ENCODE results near the gene DENND1A.

- TF ChIP-seq, protein P1, sequence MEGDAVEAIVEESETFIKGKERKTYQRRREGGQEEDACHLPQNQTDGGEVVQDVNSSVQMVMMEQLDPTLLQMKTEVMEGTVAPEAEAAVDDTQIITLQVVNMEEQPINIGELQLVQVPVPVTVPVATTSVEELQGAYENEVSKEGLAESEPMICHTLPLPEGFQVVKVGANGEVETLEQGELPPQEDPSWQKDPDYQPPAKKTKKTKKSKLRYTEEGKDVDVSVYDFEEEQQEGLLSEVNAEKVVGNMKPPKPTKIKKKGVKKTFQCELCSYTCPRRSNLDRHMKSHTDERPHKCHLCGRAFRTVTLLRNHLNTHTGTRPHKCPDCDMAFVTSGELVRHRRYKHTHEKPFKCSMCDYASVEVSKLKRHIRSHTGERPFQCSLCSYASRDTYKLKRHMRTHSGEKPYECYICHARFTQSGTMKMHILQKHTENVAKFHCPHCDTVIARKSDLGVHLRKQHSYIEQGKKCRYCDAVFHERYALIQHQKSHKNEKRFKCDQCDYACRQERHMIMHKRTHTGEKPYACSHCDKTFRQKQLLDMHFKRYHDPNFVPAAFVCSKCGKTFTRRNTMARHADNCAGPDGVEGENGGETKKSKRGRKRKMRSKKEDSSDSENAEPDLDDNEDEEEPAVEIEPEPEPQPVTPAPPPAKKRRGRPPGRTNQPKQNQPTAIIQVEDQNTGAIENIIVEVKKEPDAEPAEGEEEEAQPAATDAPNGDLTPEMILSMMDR (conservative IDR thresholded peaks at IDR 0.05; ENCODE audit: low read depth in 2 of 2) = no peak
- no peak for TF ChIP-seq EZH2 (IDR thresholded peaks at IDR 0.05; ENCODE audit: low read depth, unreplicated experiment)
- TF ChIP-seq JUNB (IDR thresholded peaks at IDR 0.05; ENCODE audit: unreplicated experiment) = no peak
Observed at GRCh38 chr9:123460091-123460490, 469.8 kb downstream of the DENND1A start.
